SK-N-SH (cell line): Measurements from ENCODE around the gene PMIS2.

Experiments
- EP300 ChIP-seq, 2 experiments: IDR thresholded peaks; 2 replicates each; pipeline versions ENCODE4 v1.4.0 to v1.6.1; 2012; ENCODE audit warnings: borderline replicate concordance in 1 of 2, low read depth in 1 of 2, low read length in 1 of 2
- EZH2phosphoT487 ChIP-seq: fragments of 200-600 bp; sonication (generic); IDR thresholded peaks from 2 replicates; pipeline ENCODE4 v1.6.1; 2017; ENCODE audit warnings: low read depth, mixed run types, mild to moderate bottlenecking, antibody characterized with exemption, moderate library complexity, borderline replicate concordance
- JUND ChIP-seq: IDR thresholded peaks from 2 replicates; pipeline ENCODE4 v1.4.0; 2012
- MEF2A ChIP-seq: IDR thresholded peaks from 2 replicates; pipeline ENCODE4 v1.4.0; 2012; ENCODE audit warnings: low read depth, borderline replicate concordance
- POLR2AphosphoS5 ChIP-seq: IDR thresholded peaks from 2 replicates; pipeline ENCODE4 v1.6.1; 2012; ENCODE audit warnings: low read depth, low read length
- RCOR1 ChIP-seq: fragments of 150-350 bp; IDR thresholded peaks from 2 replicates; pipeline ENCODE4 v1.6.1; 2017; ENCODE audit warnings: antibody characterized with exemption, low read length
- TAF1 ChIP-seq: IDR thresholded peaks from 2 replicates; pipeline ENCODE4 v1.6.1; 2012; ENCODE audit warnings: low read depth, mild to moderate bottlenecking, low read length, moderate library complexity, borderline replicate concordance
- YY1 ChIP-seq: IDR thresholded peaks from 2 replicates; pipeline ENCODE4 v1.4.0; 2012; ENCODE audit warnings: low read depth, mild to moderate bottlenecking
- ZBTB33 ChIP-seq: IDR thresholded peaks from 2 replicates; pipeline ENCODE4 v1.4.0; 2012; ENCODE audit warnings: low read depth, borderline replicate concordance
- TF ChIP-seq, protein P1 (sequence below): fragments of 200-600 bp; sonication (generic); IDR thresholded peaks from 2 replicates; pipeline ENCODE4 v1.6.1; 2017; ENCODE audit warnings: antibody characterized with exemption, mild to moderate bottlenecking, moderate library complexity
- TF ChIP-seq, protein P2 (sequence below): IDR thresholded peaks from 2 replicates; pipeline ENCODE4 v1.6.1; 2012; ENCODE audit warnings: mild to moderate bottlenecking, low read depth, low read length, moderate library complexity

DNA sequence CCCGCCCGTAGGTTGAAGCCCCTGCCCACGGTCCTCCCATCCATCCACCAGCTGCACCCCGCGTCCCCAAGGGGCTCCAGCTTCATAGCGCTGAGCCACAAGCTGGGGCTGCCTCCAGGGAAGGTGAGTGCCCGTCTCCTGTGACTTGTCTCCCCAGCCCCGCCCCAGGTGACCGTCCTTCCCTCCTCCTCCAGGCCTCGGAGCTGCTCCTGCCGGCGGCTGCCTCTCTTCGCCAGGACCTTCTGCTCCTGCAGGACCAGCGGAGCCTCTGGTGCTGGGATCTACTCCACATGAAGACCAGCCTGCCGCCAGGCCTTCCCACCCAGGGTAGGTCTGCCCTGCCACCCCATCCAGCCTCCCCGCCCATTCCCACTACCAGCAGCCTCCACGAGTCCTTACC lies 34.0 kb downstream of the PMIS2 start:
- no peak for TF ChIP-seq YY1
- no peak for TF ChIP-seq EZH2phosphoT487
- TF ChIP-seq POLR2AphosphoS5 = no peak
- no peak for TF ChIP-seq EP300 (IDR thresholded peaks at IDR 0.05; ENCODE audit: borderline replicate concordance in 1 of 2, low read depth in 1 of 2, low read length in 1 of 2)
- TF ChIP-seq, protein P1, sequence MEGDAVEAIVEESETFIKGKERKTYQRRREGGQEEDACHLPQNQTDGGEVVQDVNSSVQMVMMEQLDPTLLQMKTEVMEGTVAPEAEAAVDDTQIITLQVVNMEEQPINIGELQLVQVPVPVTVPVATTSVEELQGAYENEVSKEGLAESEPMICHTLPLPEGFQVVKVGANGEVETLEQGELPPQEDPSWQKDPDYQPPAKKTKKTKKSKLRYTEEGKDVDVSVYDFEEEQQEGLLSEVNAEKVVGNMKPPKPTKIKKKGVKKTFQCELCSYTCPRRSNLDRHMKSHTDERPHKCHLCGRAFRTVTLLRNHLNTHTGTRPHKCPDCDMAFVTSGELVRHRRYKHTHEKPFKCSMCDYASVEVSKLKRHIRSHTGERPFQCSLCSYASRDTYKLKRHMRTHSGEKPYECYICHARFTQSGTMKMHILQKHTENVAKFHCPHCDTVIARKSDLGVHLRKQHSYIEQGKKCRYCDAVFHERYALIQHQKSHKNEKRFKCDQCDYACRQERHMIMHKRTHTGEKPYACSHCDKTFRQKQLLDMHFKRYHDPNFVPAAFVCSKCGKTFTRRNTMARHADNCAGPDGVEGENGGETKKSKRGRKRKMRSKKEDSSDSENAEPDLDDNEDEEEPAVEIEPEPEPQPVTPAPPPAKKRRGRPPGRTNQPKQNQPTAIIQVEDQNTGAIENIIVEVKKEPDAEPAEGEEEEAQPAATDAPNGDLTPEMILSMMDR = no peak
- no peak for TF ChIP-seq RCOR1
- no peak for TF ChIP-seq TAF1
- no peak for TF ChIP-seq ZBTB33
- TF ChIP-seq JUND = no peak
- TF ChIP-seq MEF2A = no peak
- TF ChIP-seq, protein P2, sequence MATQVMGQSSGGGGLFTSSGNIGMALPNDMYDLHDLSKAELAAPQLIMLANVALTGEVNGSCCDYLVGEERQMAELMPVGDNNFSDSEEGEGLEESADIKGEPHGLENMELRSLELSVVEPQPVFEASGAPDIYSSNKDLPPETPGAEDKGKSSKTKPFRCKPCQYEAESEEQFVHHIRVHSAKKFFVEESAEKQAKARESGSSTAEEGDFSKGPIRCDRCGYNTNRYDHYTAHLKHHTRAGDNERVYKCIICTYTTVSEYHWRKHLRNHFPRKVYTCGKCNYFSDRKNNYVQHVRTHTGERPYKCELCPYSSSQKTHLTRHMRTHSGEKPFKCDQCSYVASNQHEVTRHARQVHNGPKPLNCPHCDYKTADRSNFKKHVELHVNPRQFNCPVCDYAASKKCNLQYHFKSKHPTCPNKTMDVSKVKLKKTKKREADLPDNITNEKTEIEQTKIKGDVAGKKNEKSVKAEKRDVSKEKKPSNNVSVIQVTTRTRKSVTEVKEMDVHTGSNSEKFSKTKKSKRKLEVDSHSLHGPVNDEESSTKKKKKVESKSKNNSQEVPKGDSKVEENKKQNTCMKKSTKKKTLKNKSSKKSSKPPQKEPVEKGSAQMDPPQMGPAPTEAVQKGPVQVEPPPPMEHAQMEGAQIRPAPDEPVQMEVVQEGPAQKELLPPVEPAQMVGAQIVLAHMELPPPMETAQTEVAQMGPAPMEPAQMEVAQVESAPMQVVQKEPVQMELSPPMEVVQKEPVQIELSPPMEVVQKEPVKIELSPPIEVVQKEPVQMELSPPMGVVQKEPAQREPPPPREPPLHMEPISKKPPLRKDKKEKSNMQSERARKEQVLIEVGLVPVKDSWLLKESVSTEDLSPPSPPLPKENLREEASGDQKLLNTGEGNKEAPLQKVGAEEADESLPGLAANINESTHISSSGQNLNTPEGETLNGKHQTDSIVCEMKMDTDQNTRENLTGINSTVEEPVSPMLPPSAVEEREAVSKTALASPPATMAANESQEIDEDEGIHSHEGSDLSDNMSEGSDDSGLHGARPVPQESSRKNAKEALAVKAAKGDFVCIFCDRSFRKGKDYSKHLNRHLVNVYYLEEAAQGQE = no peak
